Measurements from ENCODE around the gene ANKRD13B. TPM values are rescaled to one million over a fixed set of nuclear protein-coding genes. Genes with fewer than 3 reads are reported as not detected.
A peak's percentile ranks its signal among the peaks of the same experiment; 100 is the strongest.

The ANKRD13B gene
- total and polyA plus RNA-seq, 2 of the 13 experiments (the other 11 are each of a cell fraction or from before 2014, with no cell fraction given) = 1.7 to 1.8 TPM

DNA sequence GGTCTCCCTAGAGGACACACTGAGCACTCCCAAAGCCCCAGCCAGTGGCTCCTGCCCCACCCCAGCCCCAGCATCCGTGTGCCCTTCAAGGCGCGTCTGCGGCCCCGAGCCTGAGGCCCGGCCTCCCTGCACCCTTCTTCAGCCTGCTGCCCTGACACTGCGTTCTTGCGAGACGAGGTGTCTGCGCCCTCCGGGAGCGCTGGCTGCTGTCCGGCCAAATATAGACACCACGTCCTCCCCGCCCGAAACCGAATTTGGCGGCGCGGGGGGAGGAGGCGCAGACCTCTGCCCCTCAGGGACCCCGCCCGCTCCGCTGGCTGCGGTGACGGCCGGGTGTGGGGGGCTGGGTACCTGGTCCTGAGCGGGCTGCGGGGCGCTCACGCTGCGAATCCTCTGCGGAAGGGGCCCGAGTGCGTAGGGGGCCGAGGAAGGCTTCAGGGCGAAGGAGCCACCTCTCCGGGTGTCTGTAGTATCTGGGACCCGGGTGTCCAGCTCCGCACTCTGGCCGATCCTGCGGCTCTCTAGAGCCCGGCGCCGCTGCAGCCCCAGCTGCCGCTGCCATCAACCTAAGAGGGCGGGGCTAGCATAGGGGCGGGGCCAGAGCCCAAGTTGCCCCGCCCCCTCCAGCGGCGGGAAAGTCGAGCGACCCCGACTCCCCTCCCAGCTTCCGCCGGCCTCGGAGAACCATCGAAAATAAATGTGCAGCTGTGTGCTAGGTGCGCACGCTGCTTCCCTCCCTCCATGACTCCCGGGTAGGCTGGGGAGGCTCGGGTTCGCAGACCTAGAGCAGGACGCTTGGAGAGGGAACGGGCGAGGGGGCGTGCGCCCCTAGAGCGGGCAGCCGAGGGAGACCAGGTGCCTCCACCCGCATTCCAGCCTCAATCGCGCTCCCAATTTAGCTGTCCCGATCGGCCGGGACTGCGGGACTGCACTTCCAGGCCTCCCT, 29.7 kb downstream of the ANKRD13B start, which contains the start of gene CORO6 (continued):
- TF ChIP-seq, protein P1, sequence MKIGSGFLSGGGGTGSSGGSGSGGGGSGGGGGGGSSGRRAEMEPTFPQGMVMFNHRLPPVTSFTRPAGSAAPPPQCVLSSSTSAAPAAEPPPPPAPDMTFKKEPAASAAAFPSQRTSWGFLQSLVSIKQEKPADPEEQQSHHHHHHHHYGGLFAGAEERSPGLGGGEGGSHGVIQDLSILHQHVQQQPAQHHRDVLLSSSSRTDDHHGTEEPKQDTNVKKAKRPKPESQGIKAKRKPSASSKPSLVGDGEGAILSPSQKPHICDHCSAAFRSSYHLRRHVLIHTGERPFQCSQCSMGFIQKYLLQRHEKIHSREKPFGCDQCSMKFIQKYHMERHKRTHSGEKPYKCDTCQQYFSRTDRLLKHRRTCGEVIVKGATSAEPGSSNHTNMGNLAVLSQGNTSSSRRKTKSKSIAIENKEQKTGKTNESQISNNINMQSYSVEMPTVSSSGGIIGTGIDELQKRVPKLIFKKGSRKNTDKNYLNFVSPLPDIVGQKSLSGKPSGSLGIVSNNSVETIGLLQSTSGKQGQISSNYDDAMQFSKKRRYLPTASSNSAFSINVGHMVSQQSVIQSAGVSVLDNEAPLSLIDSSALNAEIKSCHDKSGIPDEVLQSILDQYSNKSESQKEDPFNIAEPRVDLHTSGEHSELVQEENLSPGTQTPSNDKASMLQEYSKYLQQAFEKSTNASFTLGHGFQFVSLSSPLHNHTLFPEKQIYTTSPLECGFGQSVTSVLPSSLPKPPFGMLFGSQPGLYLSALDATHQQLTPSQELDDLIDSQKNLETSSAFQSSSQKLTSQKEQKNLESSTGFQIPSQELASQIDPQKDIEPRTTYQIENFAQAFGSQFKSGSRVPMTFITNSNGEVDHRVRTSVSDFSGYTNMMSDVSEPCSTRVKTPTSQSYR (CRISPR knock-in tag; IDR thresholded peaks at IDR 0.05; ENCODE audit: borderline replicate concordance) = no peak
- TF ChIP-seq CHD2 (IDR thresholded peaks at IDR 0.05; ENCODE audit: low read depth, low read length) = no peak
- no peak for TF ChIP-seq SYNCRIP (IDR thresholded peaks at IDR 0.05; ENCODE audit: insufficient read depth, low read depth, low read length)
- TF ChIP-seq ZNF816 (CRISPR knock-in tag; IDR thresholded peaks at IDR 0.05; ENCODE audit: borderline replicate concordance) = no peak
- no peak for TF ChIP-seq NR1H2 (CRISPR knock-in tag; IDR thresholded peaks at IDR 0.05; ENCODE audit: borderline replicate concordance, low read depth)
- no peak for TF ChIP-seq KAT2B (IDR thresholded peaks at IDR 0.05; ENCODE audit: borderline replicate concordance, low read depth, low read length)
- no peak for TF ChIP-seq ZFP36 (IDR thresholded peaks at IDR 0.05; ENCODE audit: borderline replicate concordance, low read depth, low read length, partially characterized antibody)
- TF ChIP-seq ZBTB42 (CRISPR knock-in tag; IDR thresholded peaks at IDR 0.05) = no peak
- no peak for TF ChIP-seq ZNF451 (CRISPR knock-in tag; IDR thresholded peaks at IDR 0.05)
- TF ChIP-seq, protein P2, sequence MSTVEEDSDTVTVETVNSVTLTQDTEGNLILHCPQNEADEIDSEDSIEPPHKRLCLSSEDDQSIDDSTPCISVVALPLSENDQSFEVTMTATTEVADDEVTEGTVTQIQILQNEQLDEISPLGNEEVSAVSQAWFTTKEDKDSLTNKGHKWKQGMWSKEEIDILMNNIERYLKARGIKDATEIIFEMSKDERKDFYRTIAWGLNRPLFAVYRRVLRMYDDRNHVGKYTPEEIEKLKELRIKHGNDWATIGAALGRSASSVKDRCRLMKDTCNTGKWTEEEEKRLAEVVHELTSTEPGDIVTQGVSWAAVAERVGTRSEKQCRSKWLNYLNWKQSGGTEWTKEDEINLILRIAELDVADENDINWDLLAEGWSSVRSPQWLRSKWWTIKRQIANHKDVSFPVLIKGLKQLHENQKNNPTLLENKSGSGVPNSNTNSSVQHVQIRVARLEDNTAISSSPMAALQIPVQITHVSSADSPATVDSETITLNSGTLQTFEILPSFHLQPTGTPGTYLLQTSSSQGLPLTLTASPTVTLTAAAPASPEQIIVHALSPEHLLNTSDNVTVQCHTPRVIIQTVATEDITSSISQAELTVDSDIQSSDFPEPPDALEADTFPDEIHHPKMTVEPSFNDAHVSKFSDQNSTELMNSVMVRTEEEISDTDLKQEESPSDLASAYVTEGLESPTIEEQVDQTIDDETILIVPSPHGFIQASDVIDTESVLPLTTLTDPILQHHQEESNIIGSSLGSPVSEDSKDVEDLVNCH (CRISPR knock-in tag; IDR thresholded peaks at IDR 0.05) = no peak
- no peak for TF ChIP-seq CREM (IDR thresholded peaks at IDR 0.05)
- TF ChIP-seq CREM (CRISPR knock-in tag; IDR thresholded peaks at IDR 0.05) = no peak
- TF ChIP-seq ZNF557 (CRISPR knock-in tag; IDR thresholded peaks at IDR 0.05) = no peak
- TF ChIP-seq EED (CRISPR knock-in tag; IDR thresholded peaks at IDR 0.05) = no peak
- no peak for TF ChIP-seq NBN (conservative IDR thresholded peaks at IDR 0.05)
- TF ChIP-seq, protein P3, sequence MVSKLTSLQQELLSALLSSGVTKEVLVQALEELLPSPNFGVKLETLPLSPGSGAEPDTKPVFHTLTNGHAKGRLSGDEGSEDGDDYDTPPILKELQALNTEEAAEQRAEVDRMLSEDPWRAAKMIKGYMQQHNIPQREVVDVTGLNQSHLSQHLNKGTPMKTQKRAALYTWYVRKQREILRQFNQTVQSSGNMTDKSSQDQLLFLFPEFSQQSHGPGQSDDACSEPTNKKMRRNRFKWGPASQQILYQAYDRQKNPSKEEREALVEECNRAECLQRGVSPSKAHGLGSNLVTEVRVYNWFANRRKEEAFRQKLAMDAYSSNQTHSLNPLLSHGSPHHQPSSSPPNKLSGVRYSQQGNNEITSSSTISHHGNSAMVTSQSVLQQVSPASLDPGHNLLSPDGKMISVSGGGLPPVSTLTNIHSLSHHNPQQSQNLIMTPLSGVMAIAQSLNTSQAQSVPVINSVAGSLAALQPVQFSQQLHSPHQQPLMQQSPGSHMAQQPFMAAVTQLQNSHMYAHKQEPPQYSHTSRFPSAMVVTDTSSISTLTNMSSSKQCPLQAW (CRISPR knock-in tag; IDR thresholded peaks at IDR 0.05) = peak; percentile 66
- TF ChIP-seq ZNF530 (CRISPR knock-in tag; IDR thresholded peaks at IDR 0.05; ENCODE audit: low read depth) = no peak
- TF ChIP-seq HHEX (CRISPR knock-in tag; IDR thresholded peaks at IDR 0.05) = no peak
- TF ChIP-seq, protein P4, sequence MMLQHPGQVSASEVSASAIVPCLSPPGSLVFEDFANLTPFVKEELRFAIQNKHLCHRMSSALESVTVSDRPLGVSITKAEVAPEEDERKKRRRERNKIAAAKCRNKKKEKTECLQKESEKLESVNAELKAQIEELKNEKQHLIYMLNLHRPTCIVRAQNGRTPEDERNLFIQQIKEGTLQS (CRISPR knock-in tag; IDR thresholded peaks at IDR 0.05) = no peak
- TF ChIP-seq, protein P5, sequence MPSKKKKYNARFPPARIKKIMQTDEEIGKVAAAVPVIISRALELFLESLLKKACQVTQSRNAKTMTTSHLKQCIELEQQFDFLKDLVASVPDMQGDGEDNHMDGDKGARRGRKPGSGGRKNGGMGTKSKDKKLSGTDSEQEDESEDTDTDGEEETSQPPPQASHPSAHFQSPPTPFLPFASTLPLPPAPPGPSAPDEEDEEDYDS (CRISPR knock-in tag; IDR thresholded peaks at IDR 0.05) = no peak
- TF ChIP-seq, protein P6, sequence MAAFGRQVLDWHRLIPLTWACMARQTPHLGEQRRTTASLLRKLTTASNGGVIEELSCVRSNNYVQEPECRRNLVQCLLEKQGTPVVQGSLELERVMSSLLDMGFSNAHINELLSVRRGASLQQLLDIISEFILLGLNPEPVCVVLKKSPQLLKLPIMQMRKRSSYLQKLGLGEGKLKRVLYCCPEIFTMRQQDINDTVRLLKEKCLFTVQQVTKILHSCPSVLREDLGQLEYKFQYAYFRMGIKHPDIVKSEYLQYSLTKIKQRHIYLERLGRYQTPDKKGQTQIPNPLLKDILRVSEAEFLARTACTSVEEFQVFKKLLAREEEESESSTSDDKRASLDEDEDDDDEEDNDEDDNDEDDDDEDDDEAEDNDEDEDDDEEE (CRISPR knock-in tag; IDR thresholded peaks at IDR 0.05) = no peak
- no peak for TF ChIP-seq BCL6 (CRISPR knock-in tag; IDR thresholded peaks at IDR 0.05)

All from HepG2 (cell line).